AG10803 (cell line): ENCODE results near the gene GSDMA.

Experiments
- DNase-seq: peaks from one replicate; pipeline ENCODE4 v3.0.0; 2010; ENCODE audit warnings: low read depth
- H3K4me3 ChIP-seq: 2 replicates; pipeline ENCODE4 v1.5.1; 2011; ENCODE audit warnings: mild to moderate bottlenecking, low read length, control low read depth
- CTCF ChIP-seq: conservative IDR thresholded peaks from 2 replicates; pipeline ENCODE4 v1.5.1; 2011; ENCODE audit warnings: mild to moderate bottlenecking, low read length, control low read depth, inconsistent platforms

Gene GSDMA

GRCh38 chr17:40019140-40019991 lies 56.6 kb downstream of the GSDMA start:
- 0 out of 2 replicates have a peak, but pooled peaks have one; percentile 4 for TF ChIP-seq CTCF
- H3K4me3 ChIP-seq: no peak overlapping the region
- peak; percentile 56 for DNase-seq

GRCh38 chr17:40020146-40020545 lies 57.3 kb downstream of the GSDMA start:
- no peak overlapping the region for H3K4me3 ChIP-seq
- TF ChIP-seq CTCF: no peak
- no peak for DNase-seq

GRCh38 chr17:40021451-40021971 lies 58.7 kb downstream of the GSDMA start:
- no peak overlapping the region for H3K4me3 ChIP-seq
- TF ChIP-seq CTCF: no peak
- DNase-seq: peak; percentile 67

GRCh38 chr17:40022497-40022896 lies 59.7 kb downstream of the GSDMA start:
- H3K4me3 ChIP-seq: no peak overlapping the region
- no peak for DNase-seq
- no peak for TF ChIP-seq CTCF

GRCh38 chr17:40022961-40023541 lies 60.2 kb downstream of the GSDMA start:
- no peak for DNase-seq
- no peak overlapping the region for H3K4me3 ChIP-seq
- TF ChIP-seq CTCF: no peak

GRCh38 chr17:40023590-40024292 lies 60.9 kb downstream of the GSDMA start:
- no peak for DNase-seq
- no peak overlapping the region for H3K4me3 ChIP-seq
- no peak for TF ChIP-seq CTCF
